Panc1 (cell line): Measurements from ENCODE around the gene ENTHD1. TPM values are rescaled to one million over a fixed set of nuclear protein-coding genes. Genes with fewer than 3 reads are reported as not detected.

Experiments used
- ATAC-seq: fragments of 200-7000 bp; cut with Tn5 transposase; 2 replicates; pipeline ENCODE4 v1.9.1; 2020; ENCODE audit warnings: mild to moderate bottlenecking, moderate library complexity
- BruUV-seq: library from RNA; stranded (reverse); fragments of 400-500 nt; replicated peaks from 2 replicates; lab custom pipeline; 2021; lab: Mats Ljungman, UMichigan
- CTCF ChIA-PET: fragments of 300-600 bp; sonication (Branson Sonifier 250); formaldehyde crosslinking; loops from one replicate; lab custom pipeline; 2022; ENCODE audit warnings: antibody characterized with exemption; lab: Charles Lee
- POLR2A ChIA-PET: fragments of 300-600 bp; sonication (Branson Sonifier 250); formaldehyde crosslinking; loops from one replicate; lab custom pipeline; 2022; ENCODE audit warnings: antibody characterized with exemption; lab: Charles Lee
- DNase-seq: peaks from one replicate; pipeline ENCODE4 v3.0.0-alpha.2; 2010; ENCODE audit warnings: low read depth, low spot score
- H3K27ac ChIP-seq: 2 replicates; pipeline ENCODE4 v1.5.1; 2011; ENCODE audit warnings: mild to moderate bottlenecking, low read length, inconsistent platforms
- H3K27me3 ChIP-seq: fragments of 200-500 bp; sonication (Bioruptor generic); 2 replicates; pipeline ENCODE4 v1.6.0; 2014; ENCODE audit warnings: low read length, inconsistent platforms; ENCODE audit not compliant: control insufficient read depth, insufficient read depth
- H3K36me3 ChIP-seq: fragments of 200-500 bp; sonication (Bioruptor generic); 2 replicates; pipeline ENCODE4 v1.5.1; 2014; ENCODE audit warnings: inconsistent platforms, mild to moderate bottlenecking, low read length, moderate library complexity; ENCODE audit not compliant: control insufficient read depth, insufficient read depth
- H3K4me1 ChIP-seq: 2 replicates; pipeline ENCODE4 v1.5.1; 2011; ENCODE audit warnings: inconsistent platforms, mild to moderate bottlenecking, low read length, moderate library complexity; ENCODE audit not compliant: control insufficient read depth, insufficient read depth
- H3K4me3 ChIP-seq, 2 experiments: 2 replicates each; pipeline ENCODE4 v1.5.1; 2011 to 2012; ENCODE audit warnings: low read depth in 2 of 2, low read length in 2 of 2, mild to moderate bottlenecking in 2 of 2, inconsistent platforms in 1 of 2, moderate library complexity in 1 of 2
- H3K9me3 ChIP-seq: fragments of 200-500 bp; sonication (Bioruptor generic); 2 replicates; pipeline ENCODE4 v1.5.1; 2014; ENCODE audit warnings: low read depth, mild to moderate bottlenecking, inconsistent platforms, low read length, moderate library complexity; ENCODE audit not compliant: control insufficient read depth, insufficient read depth
- POLR2AphosphoS5 ChIP-seq: IDR thresholded peaks from 2 replicates; pipeline ENCODE4 v1.6.1; 2012; ENCODE audit warnings: mild to moderate bottlenecking, low read depth, low read length, moderate library complexity
- SIN3A ChIP-seq: IDR thresholded peaks from 2 replicates; pipeline ENCODE4 v1.6.1; 2012; ENCODE audit warnings: low read depth, mild to moderate bottlenecking, low read length, moderate library complexity, borderline replicate concordance; ENCODE audit not compliant: insufficient read depth
- TCF7L2 ChIP-seq: IDR thresholded peaks from 2 replicates; pipeline ENCODE4 v1.6.1; 2011; ENCODE audit warnings: mild to moderate bottlenecking, low read depth, low read length, inconsistent platforms
- in situ Hi-C: cut with HindIII; loops from 2 replicates; pipeline ENCODE4 v1.10.0; 2016; ENCODE audit warnings: low sequenced_read_pairs, low pct_unique_long_range_greater_than_20kb
- intact Hi-C: fragments of 100-400 bp; cut with micrococcal nuclease; formaldehyde crosslinking; loops from one replicate; pipeline ENCODE4 v1.10.0; 2022; ENCODE audit not compliant: unreplicated experiment
- total RNA-seq: library from RNA; stranded (reverse); gene quantifications from one replicate; pipeline ENCODE4 v1.2.1, GENCODE V29; 2021; ENCODE audit not compliant: unreplicated experiment
- TF ChIP-seq, protein P1 (sequence below): fragments of 450-650 bp; IDR thresholded peaks from 2 replicates; pipeline ENCODE4 v1.5.1; 2017; ENCODE audit warnings: mild to moderate bottlenecking
- TF ChIP-seq, protein P2 (sequence below), 2 experiments: IDR thresholded peaks; 2 replicates each; pipeline ENCODE4 v1.6.1; 2011 to 2012; ENCODE audit warnings: low read depth in 2 of 2, control low read depth in 1 of 2, low read length in 1 of 2, mild to moderate bottlenecking in 1 of 2, moderate library complexity in 1 of 2; ENCODE audit not compliant: insufficient read depth in 1 of 2

Gene ENTHD1
- total RNA-seq, 1 experiment from 2014 or later, result not detected

DNA sequence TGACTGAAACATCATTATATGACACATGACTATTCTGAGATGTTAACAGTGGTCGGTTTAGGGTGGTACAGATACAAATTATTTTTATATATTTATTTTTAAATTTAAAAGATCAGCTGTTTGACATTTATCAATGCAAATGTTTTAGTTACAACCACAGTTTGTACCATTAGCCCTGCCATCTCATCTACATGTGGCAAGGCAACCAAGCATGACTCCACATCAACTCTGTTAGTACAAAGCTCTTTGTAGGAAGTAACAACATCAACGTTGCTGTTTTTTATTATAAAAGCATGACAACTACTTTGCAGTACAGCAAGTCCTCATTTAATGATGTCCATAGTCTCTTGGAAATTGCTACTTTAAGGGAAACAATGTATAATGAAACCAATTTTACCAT, 40.8 kb downstream of the ENTHD1 start:
- no peaks in the 10 kb centered on the region for H3K4me1 ChIP-seq
- no peak overlapping the region for H3K27ac ChIP-seq
- TF ChIP-seq, protein P1, sequence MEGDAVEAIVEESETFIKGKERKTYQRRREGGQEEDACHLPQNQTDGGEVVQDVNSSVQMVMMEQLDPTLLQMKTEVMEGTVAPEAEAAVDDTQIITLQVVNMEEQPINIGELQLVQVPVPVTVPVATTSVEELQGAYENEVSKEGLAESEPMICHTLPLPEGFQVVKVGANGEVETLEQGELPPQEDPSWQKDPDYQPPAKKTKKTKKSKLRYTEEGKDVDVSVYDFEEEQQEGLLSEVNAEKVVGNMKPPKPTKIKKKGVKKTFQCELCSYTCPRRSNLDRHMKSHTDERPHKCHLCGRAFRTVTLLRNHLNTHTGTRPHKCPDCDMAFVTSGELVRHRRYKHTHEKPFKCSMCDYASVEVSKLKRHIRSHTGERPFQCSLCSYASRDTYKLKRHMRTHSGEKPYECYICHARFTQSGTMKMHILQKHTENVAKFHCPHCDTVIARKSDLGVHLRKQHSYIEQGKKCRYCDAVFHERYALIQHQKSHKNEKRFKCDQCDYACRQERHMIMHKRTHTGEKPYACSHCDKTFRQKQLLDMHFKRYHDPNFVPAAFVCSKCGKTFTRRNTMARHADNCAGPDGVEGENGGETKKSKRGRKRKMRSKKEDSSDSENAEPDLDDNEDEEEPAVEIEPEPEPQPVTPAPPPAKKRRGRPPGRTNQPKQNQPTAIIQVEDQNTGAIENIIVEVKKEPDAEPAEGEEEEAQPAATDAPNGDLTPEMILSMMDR, result no peak
- no peak for TF ChIP-seq TCF7L2
- no peak for TF ChIP-seq SIN3A
- TF ChIP-seq POLR2AphosphoS5, result no peak
- H3K36me3 ChIP-seq, result no peaks in the 10 kb centered on the region
- CTCF ChIA-PET, result no interaction called here
- POLR2A ChIA-PET, result no interaction called here
- H3K4me3 ChIP-seq, result no peak overlapping the region
- H3K27me3 ChIP-seq, result peaks cover 2% of the 10 kb centered on the region; the same call in 1 of the 2 replicates
- BruUV-seq, result no TSS peak
- DNase-seq, result no peak
- intact Hi-C loops (no loop called here), in situ Hi-C loops (no loop called here)
- ATAC-seq, result no peak
- no peaks in the 10 kb centered on the region for H3K9me3 ChIP-seq

- Histone ChIP-seq H3K36me3 (no peaks in the 10 kb centered on the region), H3K4me1 (no peaks in the 10 kb centered on the region), H3K27me3 (peaks cover 2% of the 10 kb centered on the region; the same call in 1 of the 2 replicates), H3K27ac (no peak overlapping the region), H3K4me3 (no peak overlapping the region), H3K9me3 (no peaks in the 10 kb centered on the region)
- in situ Hi-C loops, result no loop called here
- TF ChIP-seq, protein P1, result no peak
- no peak for TF ChIP-seq TCF7L2
- TF ChIP-seq, protein P2, sequence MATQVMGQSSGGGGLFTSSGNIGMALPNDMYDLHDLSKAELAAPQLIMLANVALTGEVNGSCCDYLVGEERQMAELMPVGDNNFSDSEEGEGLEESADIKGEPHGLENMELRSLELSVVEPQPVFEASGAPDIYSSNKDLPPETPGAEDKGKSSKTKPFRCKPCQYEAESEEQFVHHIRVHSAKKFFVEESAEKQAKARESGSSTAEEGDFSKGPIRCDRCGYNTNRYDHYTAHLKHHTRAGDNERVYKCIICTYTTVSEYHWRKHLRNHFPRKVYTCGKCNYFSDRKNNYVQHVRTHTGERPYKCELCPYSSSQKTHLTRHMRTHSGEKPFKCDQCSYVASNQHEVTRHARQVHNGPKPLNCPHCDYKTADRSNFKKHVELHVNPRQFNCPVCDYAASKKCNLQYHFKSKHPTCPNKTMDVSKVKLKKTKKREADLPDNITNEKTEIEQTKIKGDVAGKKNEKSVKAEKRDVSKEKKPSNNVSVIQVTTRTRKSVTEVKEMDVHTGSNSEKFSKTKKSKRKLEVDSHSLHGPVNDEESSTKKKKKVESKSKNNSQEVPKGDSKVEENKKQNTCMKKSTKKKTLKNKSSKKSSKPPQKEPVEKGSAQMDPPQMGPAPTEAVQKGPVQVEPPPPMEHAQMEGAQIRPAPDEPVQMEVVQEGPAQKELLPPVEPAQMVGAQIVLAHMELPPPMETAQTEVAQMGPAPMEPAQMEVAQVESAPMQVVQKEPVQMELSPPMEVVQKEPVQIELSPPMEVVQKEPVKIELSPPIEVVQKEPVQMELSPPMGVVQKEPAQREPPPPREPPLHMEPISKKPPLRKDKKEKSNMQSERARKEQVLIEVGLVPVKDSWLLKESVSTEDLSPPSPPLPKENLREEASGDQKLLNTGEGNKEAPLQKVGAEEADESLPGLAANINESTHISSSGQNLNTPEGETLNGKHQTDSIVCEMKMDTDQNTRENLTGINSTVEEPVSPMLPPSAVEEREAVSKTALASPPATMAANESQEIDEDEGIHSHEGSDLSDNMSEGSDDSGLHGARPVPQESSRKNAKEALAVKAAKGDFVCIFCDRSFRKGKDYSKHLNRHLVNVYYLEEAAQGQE (IDR thresholded peaks at IDR 0.05; ENCODE audit: insufficient read depth in 1 of 2, low read depth in 2 of 2, low read length in 1 of 2), result no peak
- POLR2A ChIA-PET, result interaction anchor here (0.6 kb wide), 1 partner anchor 227 kb away, joined by 3 read pairs; no protein-coding TSS in a partner anchor
- no TSS peak for BruUV-seq
- ATAC-seq, result no peak
- no peak for DNase-seq
- CTCF ChIA-PET, result interaction anchor here (0.7 kb wide), 1 partner anchor 35 kb away, joined by 4 read pairs; no protein-coding TSS in a partner anchor
- intact Hi-C loops, result no loop called here
Observed at GRCh38 chr22:39851606-39852315, 41.8 kb downstream of the ENTHD1 start.
